Lung (tissue), 12 donors: ENCODE measurements around the gene METTL24. TPM values are rescaled to one million over a fixed set of nuclear protein-coding genes. Genes with fewer than 3 reads are reported as not detected.

Source experiments
- ATAC-seq: fragments of 200-7000 bp; cut with Tn5 transposase; one replicate; pipeline ENCODE4 v1.9.1; 2020; ENCODE audit warnings: moderate number of reproducible peaks; ENCODE audit not compliant: insufficient read depth, low FRiP score
- DNase-seq, 3 donors: peaks; one replicate each; pipeline ENCODE4 v3.0.0-alpha.2; 2013 to 2017
- H3K27ac ChIP-seq, 2 donors: one replicate each; pipeline ENCODE4 v1.5.1; 2013; ENCODE audit warnings: mild to moderate bottlenecking in 2 of 2, moderate library complexity in 2 of 2, control low read depth in 1 of 2, inconsistent platforms in 1 of 2, low read depth in 1 of 2, low read length in 1 of 2
- H3K27me3 ChIP-seq, 3 donors: one replicate each; pipeline ENCODE4 v1.5.1; 2013; ENCODE audit warnings: low read length in 2 of 3; ENCODE audit not compliant: control insufficient read depth in 3 of 3, insufficient read depth in 3 of 3
- H3K36me3 ChIP-seq, 4 donors: one replicate each; pipeline ENCODE4 v1.5.1; 2013; ENCODE audit warnings: low read length in 4 of 4, mild to moderate bottlenecking in 1 of 4, moderate library complexity in 1 of 4; ENCODE audit not compliant: control insufficient read depth in 4 of 4, insufficient read depth in 4 of 4
- H3K4me1 ChIP-seq, 5 donors: one replicate each; pipeline ENCODE4 v1.5.1; 2013; ENCODE audit warnings: low read length in 5 of 5, mild to moderate bottlenecking in 2 of 5, moderate library complexity in 1 of 5; ENCODE audit not compliant: control insufficient read depth in 5 of 5, insufficient read depth in 5 of 5
- H3K4me3 ChIP-seq: one replicate; pipeline ENCODE4 v1.5.1; 2013; ENCODE audit warnings: mild to moderate bottlenecking, control low read depth, moderate library complexity
- H3K9ac ChIP-seq, 2 donors: one replicate each; pipeline ENCODE4 v1.5.1; 2013; ENCODE audit warnings: low read length in 2 of 2, control low read depth in 1 of 2; ENCODE audit not compliant: insufficient read depth in 1 of 2
- H3K9me3 ChIP-seq, 4 donors: one replicate each; pipeline ENCODE4 v1.5.1; 2013; ENCODE audit warnings: low read length in 3 of 4, mild to moderate bottlenecking in 1 of 4, moderate library complexity in 1 of 4; ENCODE audit not compliant: control insufficient read depth in 4 of 4, insufficient read depth in 3 of 4
- CTCF ChIP-seq: IDR thresholded peaks from 2 replicates; pipeline ENCODE4 v1.5.1; 2012; ENCODE audit warnings: mild to moderate bottlenecking; ENCODE audit errors: control extremely low read depth, extremely low read depth
- WGBS, 2 donors: extraction: QIAGEN DNeasy Blood & Tissue Kit; methylation state at CpG; one replicate each; pipeline ENCODE4 v1.1.7; 2013; 5-methylcytosine and 5-hydroxymethylcytosine counted together
- polyA plus RNA-seq, 2 donors: library from polyadenylated mRNA; stranded (reverse); fragments of 200-250 nt; gene quantifications; one replicate each; pipeline ENCODE4 v1.2.1, GENCODE V29; 2013
- total RNA-seq, 2 donors: library from RNA; depleted of rRNA in 1 of 2; stranded (reverse); fragments of >200 nt in 1 of 2; gene quantifications; one replicate each; pipeline ENCODE4 v1.2.1, GENCODE V29; 2014 to 2021
- donor health status: control.
- donor health status: control.
- donor health status: Bipolar disorder and iron deficiency.
- donor health status: healthy.
- donor health status: DM: yes; HTN: yes; CAD: no.

Gene METTL24
- total and polyA plus RNA-seq, 4 donors: 0.73 to 3.7 (median 2.0) TPM; not detected in 1

DNA sequence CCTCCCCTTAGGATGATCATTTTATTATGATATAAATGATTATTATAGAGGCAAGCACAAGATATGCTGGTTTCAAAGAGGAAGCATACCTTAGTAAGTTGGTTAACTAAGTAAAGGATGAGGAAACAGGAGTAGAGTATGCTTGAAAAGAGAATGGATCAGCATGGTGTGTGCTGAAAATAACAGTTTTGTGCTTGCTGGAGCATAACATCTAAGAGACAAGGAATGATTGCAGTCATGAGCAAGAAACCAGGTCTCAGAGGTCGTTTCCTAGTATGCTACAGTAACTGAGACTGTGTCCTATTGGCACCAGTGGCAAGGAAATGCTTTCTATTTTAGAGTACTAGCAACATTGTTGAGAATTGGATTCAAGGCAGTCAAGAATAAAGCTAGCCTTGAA, 143.8 kb downstream of the METTL24 start:
- H3K4me1 ChIP-seq: no peaks in the 10 kb centered on the region
- no peaks in the 10 kb centered on the region for H3K9me3 ChIP-seq
- H3K27me3 ChIP-seq: no peaks in the 10 kb centered on the region
- DNase-seq: no peak
- no peak overlapping the region for H3K9ac ChIP-seq
- H3K36me3 ChIP-seq: peaks cover 19 to 35% (median 26%) of the 10 kb centered on the region in 4 donors
- no peak overlapping the region for H3K27ac ChIP-seq
- TF ChIP-seq CTCF: no peak
- ATAC-seq: no peak
- 78 to 79% methylated on average over 1 of the region's 1 CpG for WGBS, 2 donors
- H3K4me3 ChIP-seq: no peak overlapping the region

- Histone ChIP-seq H3K36me3 (peaks cover 15 to 29% (median 20%) of the 10 kb centered on the region in 4 donors), H3K9ac (no peak overlapping the region), H3K9me3 (no peaks in the 10 kb centered on the region), H3K4me3 (no peak overlapping the region), H3K27ac (no peak overlapping the region), H3K27me3 (no peaks in the 10 kb centered on the region), H3K4me1 (no peaks in the 10 kb centered on the region)
- 93% methylated on average over 1 of the region's 1 CpG for WGBS, 2 donors
- DNase-seq: no peak
- ATAC-seq: no peak
- TF ChIP-seq CTCF: no peak
These were observed 146.4 kb downstream of the METTL24 start for GRCh38 chr6:110211753-110212152.

DNA sequence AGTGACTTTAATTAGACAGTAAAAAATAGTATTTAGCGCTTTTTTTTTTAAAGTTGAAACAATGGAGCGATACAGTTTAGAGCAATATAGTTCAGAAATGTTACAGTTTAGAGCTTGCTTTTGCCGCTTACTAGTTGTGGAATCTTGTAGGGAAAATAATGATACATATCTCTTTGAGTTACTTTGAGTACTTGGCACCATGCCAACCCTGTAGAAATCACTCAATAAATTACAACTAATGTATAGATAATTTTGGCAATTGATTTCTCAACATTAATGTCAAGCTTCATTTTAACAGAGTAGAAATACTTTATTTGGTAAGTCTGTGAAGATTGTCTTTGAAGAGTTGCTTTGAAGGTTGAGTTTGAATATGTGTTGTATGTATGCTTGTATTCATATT, 150.5 kb downstream of the METTL24 start:
- no peak overlapping the region for H3K9ac ChIP-seq

More for the DNA sequence above, 150.5 kb downstream of the METTL24 start:
- ATAC-seq (no peak), DNase-seq (peak in 1 of 3 donors; percentile 3)
- 98% methylated on average over 3 of the region's 3 CpGs for WGBS, 2 donors
- peaks cover 7 to 15% (median 11%) of the 10 kb centered on the region in 4 donors for H3K36me3 ChIP-seq
- TF ChIP-seq CTCF: no peak
- H3K27me3 ChIP-seq: no peaks in the 10 kb centered on the region
- no peaks in the 10 kb centered on the region for H3K4me1 ChIP-seq
- no peak overlapping the region for H3K4me3 ChIP-seq
- no peaks in the 10 kb centered on the region for H3K9me3 ChIP-seq
- no peak overlapping the region for H3K27ac ChIP-seq
